ENCODE results near the gene MYL5. TPM values are rescaled to one million over a fixed set of nuclear protein-coding genes. Genes with fewer than 3 reads are reported as not detected.

Gene MYL5
- polyA plus RNA-seq, 3 donors from 2014 or later, result 3.3 to 8.1 (median 5.0) TPM

GRCh38 chr4:678331-679103 is 4.2 kb downstream of the MYL5 start:
- Mint-ChIP-seq H3K27ac (peak overlapping the region in 2 of 6 donors; percentile 40 to 70), H3K27me3 (ENCODE audit: low read depth in 3 of 3) (peaks cover 9 to 13% (median 11%) of the 10 kb centered on the region in 3 donors), H3K9me3 (no peaks in the 10 kb centered on the region), H3K36me3 (no peaks in the 10 kb centered on the region), H3K4me3 (no peak overlapping the region), H3K4me1 (peaks cover 10 to 17% of the 10 kb centered on the region in 2 donors)
- no peak for DNase-seq

- no peak for DNase-seq
Observed at GRCh38 chr4:679104-679481, 4.8 kb downstream of the MYL5 start.

GRCh38 chr4:679629-680028 is 5.3 kb downstream of the MYL5 start:
- Mint-ChIP-seq H3K27ac (peak overlapping the region in 3 of 6 donors; percentile 17 to 92 (median 75)), H3K9me3 (no peaks in the 10 kb centered on the region), H3K4me3 (peak overlapping the region in 1 of 5 donors; percentile 6), H3K36me3 (no peaks in the 10 kb centered on the region), H3K27me3 (ENCODE audit: low read depth in 3 of 3) (peaks cover 5 to 8% (median 8%) of the 10 kb centered on the region in 3 donors), H3K4me1 (peaks cover 9 to 16% of the 10 kb centered on the region in 2 donors)
- DNase-seq, result no peak

More at GRCh38 chr4:679104-679481, 4.8 kb downstream of the MYL5 start:
- Mint-ChIP-seq H3K4me3 (no peak overlapping the region), H3K27me3 (ENCODE audit: low read depth in 3 of 3) (peaks cover 8 to 12% (median 11%) of the 10 kb centered on the region in 3 donors), H3K4me1 (peaks cover 9 to 16% of the 10 kb centered on the region in 2 donors), H3K9me3 (no peaks in the 10 kb centered on the region), H3K36me3 (no peaks in the 10 kb centered on the region), H3K27ac (peak overlapping the region in 1 of 6 donors; percentile 7)

- no peaks in the 10 kb centered on the region for H3K9me3 Mint-ChIP-seq
- peaks cover 12 to 17% of the 10 kb centered on the region in 2 donors for H3K4me1 Mint-ChIP-seq
- DNase-seq, result no peak
- peak overlapping the region; percentile 89 to 95 (median 92) for H3K27ac Mint-ChIP-seq
- peak overlapping the region in 3 of 5 donors; percentile 76 to 82 (median 81) for H3K4me3 Mint-ChIP-seq
- peaks cover 5 to 8% (median 8%) of the 10 kb centered on the region in 3 donors for H3K27me3 Mint-ChIP-seq (ENCODE audit: low read depth in 3 of 3)
- H3K36me3 Mint-ChIP-seq, result no peaks in the 10 kb centered on the region
Observed at GRCh38 chr4:680091-680490, 5.7 kb downstream of the MYL5 start.

- DNase-seq, result no peak
Observed at GRCh38 chr4:680551-680927, 6.2 kb downstream of the MYL5 start.

GRCh38 chr4:680928-681645 is 6.7 kb downstream of the MYL5 start:
- Mint-ChIP-seq H3K4me1 (peaks cover 15% of the 10 kb centered on the region in 2 donors), H3K36me3 (no peaks in the 10 kb centered on the region), H3K4me3 (peak overlapping the region; percentile 70 to 82 (median 76)), H3K27ac (peak overlapping the region; percentile 89 to 95 (median 92)), H3K27me3 (ENCODE audit: low read depth in 3 of 3) (peaks cover 5 to 8% (median 8%) of the 10 kb centered on the region in 3 donors), H3K9me3 (no peaks in the 10 kb centered on the region)
- DNase-seq, result peak; percentile 85 to 87 (median 85)

More at GRCh38 chr4:680551-680927, 6.2 kb downstream of the MYL5 start:
- Mint-ChIP-seq H3K36me3 (no peaks in the 10 kb centered on the region), H3K27ac (peak overlapping the region; percentile 89 to 95 (median 92)), H3K4me3 (peak overlapping the region; percentile 70 to 82 (median 76)), H3K9me3 (no peaks in the 10 kb centered on the region), H3K27me3 (ENCODE audit: low read depth in 3 of 3) (peaks cover 5 to 8% (median 8%) of the 10 kb centered on the region in 3 donors), H3K4me1 (peaks cover 15% of the 10 kb centered on the region in 2 donors)

- peak overlapping the region in 2 of 6 donors; percentile 49 to 55 for H3K27ac Mint-ChIP-seq
- no peaks in the 10 kb centered on the region for H3K9me3 Mint-ChIP-seq
- no peaks in the 10 kb centered on the region for H3K36me3 Mint-ChIP-seq
- peaks cover 15% of the 10 kb centered on the region in 2 donors for H3K4me1 Mint-ChIP-seq
- peak in 2 of 3 donors; percentile 32 to 36 for DNase-seq
- peaks cover 5 to 8% (median 7%) of the 10 kb centered on the region in 3 donors for H3K27me3 Mint-ChIP-seq (ENCODE audit: low read depth in 3 of 3)
- no peak overlapping the region for H3K4me3 Mint-ChIP-seq
Observed at GRCh38 chr4:681736-682451, 7.6 kb downstream of the MYL5 start.

- peaks cover 15 to 16% of the 10 kb centered on the region in 2 donors for H3K4me1 Mint-ChIP-seq
- H3K4me3 Mint-ChIP-seq, result peak overlapping the region in 2 of 5 donors; percentile 27 to 39
- H3K27me3 Mint-ChIP-seq (ENCODE audit: low read depth in 3 of 3), result peaks cover 5 to 8% (median 7%) of the 10 kb centered on the region in 3 donors
- H3K9me3 Mint-ChIP-seq, result no peaks in the 10 kb centered on the region
- H3K36me3 Mint-ChIP-seq, result no peaks in the 10 kb centered on the region
- DNase-seq, result no peak
- H3K27ac Mint-ChIP-seq, result peak overlapping the region in 1 of 6 donors; percentile 55
Observed at GRCh38 chr4:682490-683172, 8.3 kb downstream of the MYL5 start.

GRCh38 chr4:683247-683897 is 9.0 kb downstream of the MYL5 start:
- peaks cover 15 to 18% of the 10 kb centered on the region in 2 donors for H3K4me1 Mint-ChIP-seq
- no peaks in the 10 kb centered on the region for H3K9me3 Mint-ChIP-seq
- no peak overlapping the region for H3K4me3 Mint-ChIP-seq
- peak overlapping the region in 3 of 6 donors; percentile 29 to 72 (median 61) for H3K27ac Mint-ChIP-seq
- DNase-seq, result no peak
- H3K36me3 Mint-ChIP-seq, result no peaks in the 10 kb centered on the region
- peaks cover 2 to 8% (median 7%) of the 10 kb centered on the region in 3 donors for H3K27me3 Mint-ChIP-seq (ENCODE audit: low read depth in 3 of 3)

GRCh38 chr4:683982-684622 is 9.8 kb downstream of the MYL5 start:
- H3K27ac Mint-ChIP-seq, result peak overlapping the region in 4 of 6 donors; percentile 21 to 72 (median 45)
- H3K4me3 Mint-ChIP-seq, result no peak overlapping the region
- peaks cover 2 to 8% (median 7%) of the 10 kb centered on the region in 3 donors for H3K27me3 Mint-ChIP-seq (ENCODE audit: low read depth in 3 of 3)
- H3K36me3 Mint-ChIP-seq, result no peaks in the 10 kb centered on the region
- peak in 2 of 3 donors; percentile 35 to 40 for DNase-seq
- H3K9me3 Mint-ChIP-seq, result no peaks in the 10 kb centered on the region
- H3K4me1 Mint-ChIP-seq, result peaks cover 15 to 18% of the 10 kb centered on the region in 2 donors

- Mint-ChIP-seq H3K9me3 (no peaks in the 10 kb centered on the region), H3K27ac (peak overlapping the region in 2 of 6 donors; percentile 0 to 26)
Observed at GRCh38 chr4:684623-685327, 10.4 kb downstream of the MYL5 start.

More at GRCh38 chr4:684623-685327, 10.4 kb downstream of the MYL5 start:
- no peak for DNase-seq
- Mint-ChIP-seq H3K4me1 (peaks cover 20 to 23% of the 10 kb centered on the region in 2 donors), H3K27me3 (ENCODE audit: low read depth in 3 of 3) (peaks cover 2 to 8% (median 7%) of the 10 kb centered on the region in 3 donors), H3K4me3 (peak overlapping the region in 1 of 5 donors; percentile 0), H3K36me3 (no peaks in the 10 kb centered on the region)

All from immature natural killer cell (primary cell).